T follicular helper cell (primary cell): ENCODE measurements around the gene TBX20.
"Not testable (repeated sequence)": the region's sequence is repeated elsewhere in the genome, so short reads cannot be mapped to it uniquely, and the experiment has no call there.

Experiments
- DNase-seq: peaks from one replicate; pipeline ENCODE4 v3.0.0-alpha.2; 2020; ENCODE audit warnings: low read depth

TBX20 gene

DNA sequence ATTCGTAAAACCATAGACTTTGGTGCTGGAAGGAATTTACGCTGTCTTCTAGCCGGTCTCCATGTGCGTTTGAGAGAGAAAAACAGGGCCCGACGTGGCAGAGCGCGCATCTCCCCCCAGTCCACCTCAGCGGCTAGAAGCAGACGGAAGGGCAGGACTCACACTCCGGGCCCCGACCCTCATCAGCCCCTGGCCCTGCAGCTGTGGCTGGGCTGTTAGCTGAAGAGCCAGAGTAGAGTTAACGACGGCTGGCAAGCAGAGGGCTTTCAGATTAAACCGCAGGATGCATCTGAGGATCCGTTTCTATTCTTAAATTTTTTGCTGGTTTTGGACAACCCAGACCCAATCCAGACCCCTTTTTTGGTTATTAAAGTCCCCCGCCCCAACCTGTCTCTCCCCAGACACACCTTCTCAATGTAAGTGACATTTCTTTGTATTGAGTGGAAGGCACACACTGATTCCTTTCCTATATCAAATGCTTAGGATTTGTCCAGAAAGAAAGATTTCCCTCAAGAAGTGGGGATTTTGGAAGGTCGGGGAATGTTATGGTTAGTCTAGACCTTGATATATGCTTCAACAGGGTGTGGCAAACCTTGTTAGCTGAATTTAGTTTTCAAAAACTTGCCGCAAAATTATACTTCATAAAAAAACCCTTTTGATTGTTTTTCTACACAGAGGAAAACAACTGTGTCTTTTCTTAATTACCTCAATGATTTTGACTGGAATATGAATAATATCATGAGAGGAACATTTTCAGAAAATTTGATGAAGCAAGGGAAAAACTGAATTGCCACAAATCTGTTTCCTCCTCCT lies 1.7 kb upstream of the TBX20 start:
- no peak for DNase-seq

DNA sequence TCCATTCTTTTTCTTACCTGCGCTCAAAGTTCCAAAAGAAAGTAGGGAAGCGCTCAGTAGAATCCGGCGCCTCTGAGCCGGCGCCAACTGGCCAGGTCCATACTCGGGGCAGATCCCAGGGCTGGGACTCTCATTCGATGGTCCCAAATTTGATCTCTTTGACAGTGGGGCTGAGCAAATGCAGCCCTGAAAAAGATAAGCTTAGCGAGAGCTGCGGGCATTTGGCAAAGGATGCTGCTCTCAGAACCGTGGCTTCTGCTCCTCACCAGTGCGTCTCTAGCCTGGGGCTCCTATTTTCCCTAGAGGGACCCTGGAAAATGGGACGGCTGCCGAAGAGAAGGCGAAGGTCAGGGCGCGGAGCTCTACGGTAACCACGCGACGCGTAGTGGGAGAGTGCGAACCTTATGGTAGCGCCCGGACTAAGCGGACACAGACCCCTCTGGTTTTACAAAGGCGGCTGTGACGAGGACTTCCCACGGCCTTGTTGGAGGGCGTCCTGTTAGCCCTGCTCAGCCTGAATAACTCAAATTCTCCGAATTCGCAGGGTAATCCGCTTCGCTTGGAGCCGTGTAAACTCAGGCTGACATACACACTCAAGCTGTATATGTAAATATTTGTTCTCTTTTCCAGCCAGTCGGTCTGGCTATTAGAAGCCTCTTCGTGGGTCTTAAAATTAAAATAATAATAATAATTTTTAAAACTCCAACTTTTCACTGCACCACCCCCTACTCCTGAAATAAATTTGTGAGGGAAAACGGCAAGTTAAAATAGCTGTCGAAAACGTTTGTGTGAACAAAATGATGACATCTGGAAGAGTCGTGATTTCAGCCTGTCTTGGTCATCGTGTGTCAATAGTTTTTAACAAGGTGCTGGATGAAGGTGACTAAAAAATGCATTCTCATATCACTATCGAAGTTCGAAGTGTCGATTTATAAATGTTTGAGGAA lies 869 bp upstream of the TBX20 start:
- no peak for DNase-seq

GRCh38 chr7:35253460-35253709 lies 515 bp downstream of the TBX20 start:
- no peak for DNase-seq

DNA sequence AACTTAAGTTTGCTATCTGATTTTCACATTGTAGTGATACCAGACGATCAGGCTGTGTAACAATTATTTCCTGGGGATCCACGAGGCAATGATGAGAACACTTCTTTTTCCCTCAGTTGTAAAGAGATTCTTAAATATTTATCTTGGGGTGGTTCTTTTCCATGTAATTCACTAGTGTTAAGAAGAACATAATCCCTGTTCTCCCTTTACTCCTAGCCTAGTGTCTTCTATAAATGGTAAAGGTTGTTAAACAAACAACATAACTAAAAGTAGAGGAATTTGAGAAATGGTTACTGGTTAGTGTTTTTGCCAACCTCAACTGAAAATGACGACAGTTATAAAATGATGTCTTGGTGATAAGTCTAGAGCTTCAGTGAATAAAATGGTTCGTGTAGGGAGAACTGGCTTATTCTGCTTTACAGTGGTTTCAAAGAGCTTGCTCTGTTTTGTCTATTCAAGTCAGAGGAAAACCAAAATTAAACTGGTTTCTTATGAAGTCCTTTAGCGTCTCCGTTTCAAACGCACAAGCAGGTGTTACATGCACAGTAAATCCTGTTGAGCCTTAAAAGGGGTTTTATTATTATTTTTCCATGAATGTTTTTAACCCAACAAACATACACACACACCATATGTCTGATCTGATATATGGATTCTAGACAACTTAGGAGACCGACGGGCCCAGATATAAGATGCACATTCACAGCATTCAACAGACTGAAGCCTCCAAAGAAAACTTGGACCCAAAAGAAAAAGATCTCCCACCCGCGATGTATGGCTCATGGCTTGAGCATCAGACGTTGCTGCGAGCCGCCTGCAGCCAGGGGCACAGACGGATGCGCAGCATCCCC lies 1.1 kb downstream of the TBX20 start:
- DNase-seq, result no peak

DNA sequence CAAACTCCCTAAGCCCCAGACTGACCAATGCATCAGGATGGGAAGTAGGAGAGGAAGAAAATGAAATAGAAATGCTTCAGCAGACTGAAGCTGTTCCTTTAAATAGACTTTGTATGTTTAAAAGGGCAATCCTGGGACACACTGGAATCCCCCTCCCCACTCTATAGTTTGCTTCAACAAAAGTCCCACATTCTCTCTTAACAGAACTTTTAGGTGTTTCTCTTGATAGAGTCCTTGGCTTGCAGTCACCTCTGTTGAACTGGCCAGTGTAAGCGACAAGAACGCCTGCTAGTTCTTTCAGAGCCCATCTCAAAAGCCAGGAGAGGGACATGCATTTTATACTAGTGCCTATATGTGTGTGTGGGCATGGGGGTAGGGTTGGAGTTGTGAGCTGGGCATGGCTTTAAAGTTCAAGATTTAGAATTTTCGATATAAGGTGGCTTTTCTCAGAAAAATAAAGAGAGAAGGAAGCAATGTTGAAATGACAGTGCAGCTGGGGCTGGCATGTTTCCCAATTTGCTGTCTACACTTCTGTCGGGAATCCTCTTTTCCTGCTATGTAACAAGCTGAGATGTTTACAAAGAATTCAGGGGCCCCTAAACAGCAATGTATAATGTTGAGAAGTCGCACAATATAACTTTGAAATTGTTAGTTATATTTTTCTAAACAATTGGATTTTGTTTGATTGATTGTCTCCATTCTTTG lies 2.1 kb downstream of the TBX20 start:
- DNase-seq, result no peak

DNA sequence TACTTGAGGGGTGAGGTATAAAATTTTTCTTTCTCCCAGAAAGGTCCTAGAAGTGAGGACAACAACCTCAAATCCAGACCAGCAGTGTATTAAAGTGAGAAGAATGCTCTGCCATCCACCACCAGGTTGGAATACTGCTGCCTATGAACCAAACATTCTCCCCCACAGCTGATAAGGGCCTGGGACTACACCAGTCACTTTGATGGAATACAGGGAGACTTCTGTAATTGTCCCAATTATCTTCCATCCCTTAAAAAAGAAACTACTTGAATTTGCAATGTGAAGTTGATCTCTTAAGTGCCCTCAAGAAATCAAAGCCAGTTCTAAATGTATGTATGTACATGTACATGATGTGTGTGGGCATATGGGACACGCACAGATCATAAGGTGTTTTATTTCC lies 3.0 kb downstream of the TBX20 start:
- DNase-seq, result no peak

DNA sequence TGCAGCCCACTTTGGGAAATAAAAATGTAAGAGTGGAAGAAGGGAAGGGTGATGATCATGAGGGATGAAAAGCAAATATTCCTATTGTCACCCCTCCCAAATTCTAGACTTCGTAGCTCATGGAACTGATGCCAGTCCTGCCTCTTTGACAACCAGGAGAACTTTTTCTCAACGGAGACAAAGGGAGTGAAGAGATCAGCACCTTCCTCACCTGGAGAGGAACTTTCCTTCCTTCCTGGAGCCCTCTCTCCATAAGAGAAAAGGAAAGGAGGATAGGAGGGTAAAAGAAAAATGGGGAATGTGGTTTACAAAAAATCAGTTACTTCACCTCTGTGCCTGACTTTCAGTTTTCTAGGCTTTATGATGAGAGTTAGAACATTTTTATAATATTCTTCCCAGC lies 3.4 kb downstream of the TBX20 start:
- no peak for DNase-seq

GRCh38 chr7:35249537-35249907 lies 4.4 kb downstream of the TBX20 start:
- no peak for DNase-seq

DNA sequence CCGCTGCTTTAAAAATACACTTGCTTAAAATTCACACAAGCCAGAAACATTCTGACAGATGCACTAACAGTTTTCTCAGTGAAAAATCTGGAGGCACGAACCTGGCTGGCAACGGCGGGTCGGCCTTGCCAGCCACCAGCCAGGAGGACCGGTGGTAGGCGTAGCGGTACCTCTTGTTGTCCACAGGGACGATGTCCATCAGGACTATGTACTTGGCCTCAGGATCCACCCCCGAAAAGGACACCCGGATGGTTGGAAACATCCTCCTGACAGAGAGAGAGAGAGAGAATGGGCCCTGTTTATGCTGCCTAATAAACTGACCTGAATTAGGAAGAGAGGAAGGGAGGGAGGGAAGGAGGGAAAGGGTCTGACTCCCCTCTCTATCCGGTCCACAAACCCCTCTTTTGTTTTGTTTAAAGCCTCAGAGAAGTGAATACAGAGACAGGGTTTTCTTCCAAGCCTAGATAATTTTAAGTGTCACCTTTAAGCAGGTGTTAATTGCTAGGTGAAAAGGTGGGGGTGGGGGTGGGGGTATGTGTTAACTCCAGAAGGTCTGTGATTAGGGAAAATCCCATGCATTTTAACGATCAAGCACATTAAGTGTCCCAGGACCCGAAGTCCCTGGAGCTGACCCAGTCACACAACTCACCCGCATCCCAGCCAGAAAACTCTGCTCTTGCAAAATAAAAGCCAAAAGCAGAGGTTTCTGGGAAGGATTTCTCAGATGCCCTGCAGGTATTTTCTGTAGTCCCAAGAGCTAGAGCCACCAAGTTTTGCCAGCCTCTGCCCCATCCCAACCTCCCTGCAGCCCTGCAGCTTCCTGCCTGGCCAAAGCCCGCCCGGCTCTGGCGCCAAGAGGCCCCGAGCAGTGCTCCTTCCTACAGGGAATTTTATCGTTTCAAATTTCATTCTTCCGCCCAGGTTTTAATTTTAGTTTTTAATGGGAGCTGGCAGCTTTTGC lies 5.0 kb downstream of the TBX20 start:
- DNase-seq, result no peak

DNA sequence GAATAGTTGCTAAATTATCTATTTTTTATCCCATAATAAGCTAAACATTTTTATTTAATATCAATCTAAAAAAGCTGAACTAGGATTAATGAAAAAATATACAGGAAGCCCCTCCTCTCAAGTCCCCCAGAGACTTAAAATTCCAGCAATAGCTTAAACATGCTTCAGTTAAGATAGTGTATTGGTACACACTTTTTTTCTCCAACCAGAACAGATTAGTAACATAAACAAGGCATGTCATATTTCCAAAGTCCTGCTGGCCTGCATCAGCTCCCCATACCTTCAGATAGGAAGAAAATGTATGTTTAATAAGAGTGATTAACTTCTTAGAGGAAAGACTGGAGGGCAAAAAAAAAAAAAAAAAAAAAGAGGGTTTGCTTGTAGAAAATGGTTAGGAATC lies 7.1 kb downstream of the TBX20 start:
- DNase-seq, result no peak

- no peak for DNase-seq
Observed at GRCh38 chr7:35241884-35242283, 12.0 kb downstream of the TBX20 start.

GRCh38 chr7:35241436-35241835 lies 12.5 kb downstream of the TBX20 start:
- DNase-seq, result no peak

GRCh38 chr7:35241008-35241407 lies 12.9 kb downstream of the TBX20 start:
- not testable (repeated sequence) for DNase-seq

- not testable (repeated sequence) for DNase-seq
Observed at GRCh38 chr7:35238456-35238855, 15.4 kb downstream of the TBX20 start.

DNA sequence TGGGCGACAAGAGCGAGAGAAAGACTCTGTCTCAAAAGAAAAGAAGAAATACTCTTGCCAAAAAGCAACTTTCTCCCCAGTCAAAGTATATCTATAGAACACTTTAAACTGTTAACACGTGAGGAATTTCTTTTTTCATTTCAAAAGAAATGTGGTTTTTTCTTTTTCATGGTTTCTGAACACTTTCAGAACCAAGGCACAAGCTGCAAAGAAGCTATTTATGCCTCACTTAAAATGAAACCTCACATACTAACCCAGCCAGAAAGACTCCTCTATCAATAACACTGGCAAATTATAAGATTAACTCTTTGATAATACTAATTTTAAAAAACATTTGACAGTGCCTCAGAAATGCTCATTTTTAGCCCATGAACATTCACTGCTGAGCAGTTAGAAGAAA lies 20.9 kb downstream of the TBX20 start:
- DNase-seq, result no peak

DNA sequence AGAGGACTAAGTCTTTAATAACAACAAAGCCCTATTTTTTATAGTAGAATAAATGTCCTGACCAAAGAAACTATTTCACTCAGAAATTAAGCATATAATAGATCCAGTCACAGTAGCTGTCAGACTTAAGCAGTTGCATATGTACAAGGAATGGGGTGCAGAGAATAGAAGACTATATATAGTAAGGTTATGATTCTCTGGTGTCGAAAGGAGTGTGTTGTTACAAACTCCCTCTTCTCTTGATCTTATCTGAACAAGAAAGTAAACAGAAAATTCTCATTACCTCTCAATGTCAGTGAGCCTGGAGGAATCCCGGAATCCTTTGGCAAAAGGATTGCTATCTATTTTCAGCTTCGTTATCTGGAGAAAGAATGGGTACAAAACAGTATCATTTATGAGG lies 22.7 kb downstream of the TBX20 start:
- not testable (repeated sequence) for DNase-seq

- DNase-seq, result not testable (repeated sequence)
Observed at GRCh38 chr7:35229116-35229780, 24.7 kb downstream of the TBX20 start.

- not testable (repeated sequence) for DNase-seq
Observed at GRCh38 chr7:35228496-35229051, 25.3 kb downstream of the TBX20 start.

DNA sequence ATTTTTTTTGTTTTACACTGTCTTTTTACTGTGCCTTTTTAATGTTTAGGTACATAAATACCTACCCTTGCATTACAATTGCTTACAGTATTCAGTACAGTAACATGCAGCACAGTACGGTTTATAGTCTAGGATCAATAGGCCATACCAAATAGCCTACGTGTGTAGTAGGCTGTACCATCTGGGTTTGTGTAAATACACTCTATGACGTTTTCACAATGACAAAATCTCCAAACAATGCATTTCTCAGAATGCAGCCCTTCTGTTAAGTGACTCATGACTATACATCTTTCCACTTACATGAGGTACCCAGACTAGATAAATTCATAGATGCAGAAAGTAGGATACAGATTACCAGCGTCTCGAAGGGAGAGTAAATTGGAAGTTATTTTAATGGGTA lies 26.5 kb downstream of the TBX20 start:
- DNase-seq, result not testable (repeated sequence)

GRCh38 chr7:35222445-35222844 lies 31.5 kb downstream of the TBX20 start:
- DNase-seq, result not testable (repeated sequence)
